Astrocyte of the cerebellum (primary cell): ENCODE measurements around the gene NR3C1.

Experiments used
- DNase-seq: peaks from one replicate; pipeline ENCODE4 v3.0.0-alpha.2; 2011; ENCODE audit warnings: low read depth
- H3K4me3 ChIP-seq: 2 replicates; pipeline ENCODE4 v1.5.1; 2011; ENCODE audit warnings: mild to moderate bottlenecking, low read depth, low read length, moderate library complexity
- CTCF ChIP-seq: IDR thresholded peaks from 2 replicates; pipeline ENCODE4 v1.5.1; 2012; ENCODE audit warnings: low read length, low read depth, moderate library complexity, mild to moderate bottlenecking; ENCODE audit errors: missing control alignments
- in situ Hi-C: cut with HindIII; loops from 2 replicates; pipeline ENCODE4 v1.10.0; 2017; ENCODE audit warnings: low sequenced_read_pairs

The NR3C1 gene

GRCh38 chr5:143231973-143232812 is 171.3 kb downstream of the NR3C1 start:
- in situ Hi-C loops = no loop called here
- H3K4me3 ChIP-seq = no peak overlapping the region
- TF ChIP-seq CTCF = no peak
- DNase-seq = no peak

- in situ Hi-C loops = no loop called here
- no peak overlapping the region for H3K4me3 ChIP-seq
- no peak for TF ChIP-seq CTCF
- no peak for DNase-seq
These were observed 172.1 kb downstream of the NR3C1 start for GRCh38 chr5:143231416-143231815.

- H3K4me3 ChIP-seq = no peak overlapping the region
- in situ Hi-C loops = no loop called here
- TF ChIP-seq CTCF = no peak
- no peak for DNase-seq
These were observed 172.8 kb downstream of the NR3C1 start for GRCh38 chr5:143230676-143230996.

GRCh38 chr5:143229896-143230675 is 173.4 kb downstream of the NR3C1 start:
- no peak overlapping the region for H3K4me3 ChIP-seq
- in situ Hi-C loops = no loop called here
- no peak for DNase-seq
- no peak for TF ChIP-seq CTCF

- in situ Hi-C loops = no loop called here
- H3K4me3 ChIP-seq = no peak overlapping the region
- TF ChIP-seq CTCF = no peak
- DNase-seq = no peak
These were observed 174.0 kb downstream of the NR3C1 start for GRCh38 chr5:143229426-143229895.

GRCh38 chr5:143228597-143229293 is 174.7 kb downstream of the NR3C1 start:
- no peak for TF ChIP-seq CTCF
- no peak overlapping the region for H3K4me3 ChIP-seq
- in situ Hi-C loops = no loop called here
- no peak for DNase-seq
